Fibroblast of lung (primary cell): Measurements from ENCODE around the gene FLACC1. TPM values are rescaled to one million over a fixed set of nuclear protein-coding genes. Genes with fewer than 3 reads are reported as not detected.

Experiments used
- DNase-seq, 2 donors: peaks; one replicate each; pipeline versions ENCODE4 v3.0.0 to v3.0.0-alpha.2; 2010; ENCODE audit warnings: low read depth in 2 of 2
- H2AFZ ChIP-seq: 2 replicates; pipeline ENCODE4 v1.5.1; 2012; ENCODE audit warnings: low read length, control low read depth, inconsistent platforms
- H3K27ac ChIP-seq: 2 replicates; pipeline ENCODE4 v1.5.1; 2011; ENCODE audit warnings: low read length, control low read depth; ENCODE audit not compliant: insufficient read depth
- H3K27me3 ChIP-seq: 2 replicates; pipeline ENCODE4 v1.5.1; 2011; ENCODE audit warnings: mild to moderate bottlenecking, low read length; ENCODE audit not compliant: control insufficient read depth, insufficient read depth
- H3K36me3 ChIP-seq: 2 replicates; pipeline ENCODE4 v1.5.1; 2011; ENCODE audit warnings: low read length; ENCODE audit not compliant: control insufficient read depth, insufficient read depth
- H3K4me1 ChIP-seq: 2 replicates; pipeline ENCODE4 v1.5.1; 2011; ENCODE audit warnings: low read length; ENCODE audit not compliant: control insufficient read depth, insufficient read depth; ENCODE audit errors: extremely low read depth
- H3K4me2 ChIP-seq: 2 replicates; pipeline ENCODE4 v1.5.1; 2011; ENCODE audit warnings: low read length, control low read depth; ENCODE audit not compliant: insufficient read depth; ENCODE audit errors: extremely low read depth
- H3K4me3 ChIP-seq, 4 experiments: fragments of 200-600 bp in 1 of 4; sonication (generic) in 1 of 4; replicated peaks in 1 of 4; 2 replicates each; pipeline ENCODE4 v1.5.1; 2011 to 2016; ENCODE audit warnings: low read length in 4 of 4, low read depth in 3 of 4, mild to moderate bottlenecking in 3 of 4, control low read depth in 2 of 4, inconsistent platforms in 1 of 4, mixed read lengths in 1 of 4; ENCODE audit not compliant: insufficient read depth in 1 of 4; ENCODE audit errors: control extremely low read depth in 1 of 4
- H3K79me2 ChIP-seq: 2 replicates; pipeline ENCODE4 v1.5.1; 2012; ENCODE audit warnings: mild to moderate bottlenecking, low read length, inconsistent platforms; ENCODE audit not compliant: control insufficient read depth, insufficient read depth
- H3K9ac ChIP-seq: 2 replicates; pipeline ENCODE4 v1.5.1; 2011; ENCODE audit warnings: mild to moderate bottlenecking, low read length, control low read depth; ENCODE audit not compliant: insufficient read depth
- H3K9me3 ChIP-seq: 2 replicates; pipeline ENCODE4 v1.5.1; 2012; ENCODE audit warnings: low read depth, low read length; ENCODE audit not compliant: control insufficient read depth, insufficient read depth
- H4K20me1 ChIP-seq: 2 replicates; pipeline ENCODE4 v1.5.1; 2011; ENCODE audit warnings: low read length; ENCODE audit not compliant: control insufficient read depth, insufficient read depth; ENCODE audit errors: extremely low read depth
- EZH2 ChIP-seq: IDR thresholded peaks from 2 replicates; pipeline ENCODE4 v1.5.1; 2012; ENCODE audit warnings: low read length, control low read depth, mild to moderate bottlenecking; ENCODE audit errors: missing control alignments
- polyA plus RNA-seq, 2 donors: library from polyadenylated mRNA; depleted of rRNA in 1 of 2; stranded (reverse) in 1 of 2; unstranded in 1 of 2; fragments of >200 nt; gene quantifications; 2 replicates each; pipeline ENCODE4 v1.2.1, GENCODE V29; 2011 to 2012; ENCODE audit warnings: missing spikeins in 1 of 2
- total RNA-seq: library from RNA; depleted of rRNA; stranded (reverse); fragments of >200 nt; gene quantifications from 2 replicates; pipeline ENCODE4 v1.2.1, GENCODE V29; 2014
- TF ChIP-seq, protein P1 (sequence below), 2 donors: IDR thresholded peaks in 1 of 2; conservative IDR thresholded peaks in 1 of 2; 1 replicate in 1 of 2; 2 replicates in 1 of 2; pipeline ENCODE4 v1.5.1; 2011 to 2012; ENCODE audit warnings: low read length in 2 of 2, control low read depth in 1 of 2, inconsistent platforms in 1 of 2, low read depth in 1 of 2, mild to moderate bottlenecking in 1 of 2

The FLACC1 gene
- total and polyA plus RNA-seq, 2 donors (not counting 1 experiment from before 2014, with no cell fraction given), result 0.56 to 1.3 TPM

DNA sequence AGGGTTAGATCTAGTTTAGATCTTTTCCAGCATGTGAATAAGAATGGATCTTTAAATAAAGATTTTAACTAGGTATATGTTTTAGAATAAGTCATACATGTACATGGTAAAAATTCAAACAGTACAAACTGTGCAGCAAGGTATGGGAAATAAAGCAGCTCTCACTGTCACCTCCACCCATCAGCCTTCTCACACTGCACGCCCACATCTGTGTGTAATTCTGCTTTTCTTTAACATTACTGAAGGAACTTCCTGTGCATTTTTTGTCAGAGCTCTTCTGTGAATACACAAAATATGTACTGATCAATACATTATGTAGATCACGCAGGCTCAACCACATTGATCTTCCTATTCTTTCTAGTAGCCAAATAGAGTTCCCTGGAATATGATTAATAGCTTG is 93.4 kb downstream of the FLACC1 start:
- no peaks in the 10 kb centered on the region for H3K9me3 ChIP-seq
- TF ChIP-seq, protein P1, sequence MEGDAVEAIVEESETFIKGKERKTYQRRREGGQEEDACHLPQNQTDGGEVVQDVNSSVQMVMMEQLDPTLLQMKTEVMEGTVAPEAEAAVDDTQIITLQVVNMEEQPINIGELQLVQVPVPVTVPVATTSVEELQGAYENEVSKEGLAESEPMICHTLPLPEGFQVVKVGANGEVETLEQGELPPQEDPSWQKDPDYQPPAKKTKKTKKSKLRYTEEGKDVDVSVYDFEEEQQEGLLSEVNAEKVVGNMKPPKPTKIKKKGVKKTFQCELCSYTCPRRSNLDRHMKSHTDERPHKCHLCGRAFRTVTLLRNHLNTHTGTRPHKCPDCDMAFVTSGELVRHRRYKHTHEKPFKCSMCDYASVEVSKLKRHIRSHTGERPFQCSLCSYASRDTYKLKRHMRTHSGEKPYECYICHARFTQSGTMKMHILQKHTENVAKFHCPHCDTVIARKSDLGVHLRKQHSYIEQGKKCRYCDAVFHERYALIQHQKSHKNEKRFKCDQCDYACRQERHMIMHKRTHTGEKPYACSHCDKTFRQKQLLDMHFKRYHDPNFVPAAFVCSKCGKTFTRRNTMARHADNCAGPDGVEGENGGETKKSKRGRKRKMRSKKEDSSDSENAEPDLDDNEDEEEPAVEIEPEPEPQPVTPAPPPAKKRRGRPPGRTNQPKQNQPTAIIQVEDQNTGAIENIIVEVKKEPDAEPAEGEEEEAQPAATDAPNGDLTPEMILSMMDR (conservative IDR thresholded peaks at IDR 0.05 in 1 of 2, IDR thresholded peaks at IDR 0.05 in 1 of 2; ENCODE audit: low read depth in 1 of 2, low read length in 2 of 2), result no peak
- no peak for TF ChIP-seq EZH2
- no peak overlapping the region for H2AFZ ChIP-seq
- H3K79me2 ChIP-seq, result peaks cover 28% of the 10 kb centered on the region
- H3K27me3 ChIP-seq, result no peaks in the 10 kb centered on the region
- no peak overlapping the region for H3K27ac ChIP-seq
- no peak overlapping the region for H3K4me2 ChIP-seq
- H3K4me1 ChIP-seq, result peaks cover 11% of the 10 kb centered on the region
- no peaks in the 10 kb centered on the region for H4K20me1 ChIP-seq
- no peaks in the 10 kb centered on the region for H3K36me3 ChIP-seq
- no peak overlapping the region for H3K4me3 ChIP-seq
- DNase-seq, result no peak
- H3K9ac ChIP-seq, result no peak overlapping the region

DNA sequence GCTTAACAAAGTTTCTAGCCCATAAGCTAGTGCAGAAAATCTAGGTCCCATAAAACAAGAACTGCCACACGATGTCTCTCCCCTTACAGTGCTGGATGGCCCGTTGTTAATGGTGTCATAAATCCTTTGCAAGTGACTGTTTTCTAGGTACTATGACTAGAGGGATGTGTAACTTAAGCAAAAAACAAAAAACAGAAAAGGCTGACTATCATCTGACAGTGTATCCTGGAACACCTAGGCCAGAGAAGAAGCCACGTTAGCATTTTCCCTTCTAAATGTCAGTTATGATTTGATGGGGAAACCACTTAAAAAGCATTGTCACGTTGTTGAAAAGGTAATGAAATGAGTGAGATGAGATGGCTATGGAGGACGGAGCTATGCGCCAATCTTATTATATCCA is 94.4 kb downstream of the FLACC1 start:
- Histone ChIP-seq H3K4me2 (no peak overlapping the region), H3K9ac (no peak overlapping the region), H3K27ac (no peak overlapping the region), H3K4me1 (peaks cover 11% of the 10 kb centered on the region), H4K20me1 (no peaks in the 10 kb centered on the region), H3K27me3 (no peaks in the 10 kb centered on the region), H3K4me3 (no peak overlapping the region), H3K79me2 (peaks cover 33% of the 10 kb centered on the region), H3K9me3 (no peaks in the 10 kb centered on the region), H2AFZ (no peak overlapping the region), H3K36me3 (no peaks in the 10 kb centered on the region)
- DNase-seq, result no peak
- TF ChIP-seq EZH2, result no peak
- TF ChIP-seq, protein P1 (conservative IDR thresholded peaks at IDR 0.05 in 1 of 2, IDR thresholded peaks at IDR 0.05 in 1 of 2; ENCODE audit: low read depth in 1 of 2, low read length in 2 of 2), result no peak

DNA sequence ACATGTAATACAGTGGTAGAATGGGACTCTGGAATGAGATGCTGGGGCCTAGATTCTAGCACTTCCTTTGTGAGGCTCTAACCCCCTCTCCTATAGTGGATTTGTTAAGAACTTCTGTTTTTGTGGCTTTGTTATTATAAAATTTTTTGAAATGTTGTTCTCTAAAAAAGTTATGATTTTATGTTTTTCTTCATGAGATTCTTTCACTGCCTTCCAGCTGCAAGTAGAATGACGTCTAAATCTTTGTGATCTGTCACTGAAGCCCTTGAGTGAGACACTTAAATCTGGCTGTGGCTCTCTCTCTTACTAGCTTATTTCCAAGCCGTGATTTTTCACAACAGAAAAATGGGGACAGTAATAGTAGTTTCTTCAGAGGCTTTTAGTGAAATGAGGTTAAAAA is 95.2 kb downstream of the FLACC1 start:
- no peak for TF ChIP-seq EZH2
- Histone ChIP-seq H3K4me3 (no peak overlapping the region), H3K36me3 (no peaks in the 10 kb centered on the region), H3K79me2 (peaks cover 33% of the 10 kb centered on the region), H3K9ac (no peak overlapping the region), H3K4me1 (peaks cover 15% of the 10 kb centered on the region), H3K27ac (no peak overlapping the region), H3K4me2 (peak overlapping the region; percentile 26), H3K9me3 (no peaks in the 10 kb centered on the region), H3K27me3 (no peaks in the 10 kb centered on the region), H4K20me1 (no peaks in the 10 kb centered on the region), H2AFZ (no peak overlapping the region)
- DNase-seq, result no peak
